Heart right ventricle (tissue), 16 donors: ENCODE data around the gene MYO5B. TPM values are rescaled to one million over a fixed set of nuclear protein-coding genes. Genes with fewer than 3 reads are reported as not detected.

ENCODE experiments used
- ATAC-seq, 8 donors: fragments of 200-7000 bp; cut with Tn5 transposase; one replicate each; pipeline ENCODE4 v1.9.1; 2020; ENCODE audit warnings: mild to moderate bottlenecking in 8 of 8, moderate library complexity in 8 of 8, moderate number of reproducible peaks in 1 of 8
- DNase-seq, 2 donors: peaks; one replicate each; pipeline ENCODE4 v3.0.0-alpha.2; 2020
- H3K27ac ChIP-seq, 10 donors: fragments of 200-600 bp; sonication (generic) in 2 of 10; one replicate each; pipeline versions ENCODE4 v1.5.0 to v1.8.0; 2020 to 2022; ENCODE audit warnings: mild to moderate bottlenecking in 3 of 10
- H3K27me3 ChIP-seq, 7 donors: fragments of 200-600 bp; one replicate each; pipeline ENCODE4 v1.8.0; 2021 to 2022; ENCODE audit warnings: mild to moderate bottlenecking in 2 of 7
- H3K36me3 ChIP-seq, 9 donors: fragments of 200-600 bp; sonication (generic) in 1 of 9; one replicate each; pipeline versions ENCODE4 v1.5.0 to v1.8.0; 2020 to 2022; ENCODE audit warnings: mild to moderate bottlenecking in 2 of 9
- H3K4me1 ChIP-seq, 9 donors: fragments of 200-600 bp; sonication (generic) in 1 of 9; one replicate each; pipeline versions ENCODE4 v1.5.0 to v1.8.0; 2020 to 2022; ENCODE audit warnings: mild to moderate bottlenecking in 4 of 9
- H3K4me3 ChIP-seq, 10 donors: fragments of 200-600 bp; sonication (generic) in 2 of 10; one replicate each; pipeline versions ENCODE4 v1.5.0 to v1.8.0; 2020 to 2022; ENCODE audit warnings: mild to moderate bottlenecking in 7 of 10, moderate library complexity in 2 of 10
- H3K9me3 ChIP-seq, 11 donors: fragments of 200-600 bp in 10 of 11; sonication (generic) in 2 of 11; one replicate each; pipeline versions ENCODE4 v1.5.0 to v1.8.0; 2013 to 2022; ENCODE audit warnings: mild to moderate bottlenecking in 2 of 11, control low read depth in 1 of 11, moderate library complexity in 1 of 11
- WGBS, 2 donors: extraction: QIAGEN DNeasy Blood & Tissue Kit; methylation state at CpG; one replicate each; pipeline ENCODE4 v1.1.7; 2013; ENCODE audit warnings: inconsistent platforms in 1 of 2; 5-methylcytosine and 5-hydroxymethylcytosine counted together
- intact Hi-C, 10 donors: fragments of 100-400 bp; cut with DNase I; formaldehyde crosslinking; loops; one replicate each; pipeline versions ENCODE4 v1.11.1 to v1.14.2; 2022
- polyA plus RNA-seq, 2 donors: library from polyadenylated mRNA; stranded (reverse); fragments of 200-250 nt; gene quantifications; one replicate each; pipeline ENCODE4 v1.2.3, GENCODE V29; 2013
- total RNA-seq, 10 donors: library from RNA; stranded (reverse); fragmentation: NEBNext Ultra II Directional in 3 of 10; extraction: Animal tissue kit (Norgen Biotek cat#: 25700) in 3 of 10; gene quantifications; one replicate each; pipeline versions ENCODE4 v1.2.1 to v1.2.4, GENCODE V29; 2021 to 2023
- TF ChIP-seq, protein P1 (sequence below), 9 donors: fragments of 200-600 bp; sonication (generic) in 2 of 9; IDR thresholded peaks; one replicate each; pipeline versions ENCODE4 v1.5.0 to v1.8.0; 2021 to 2022; ENCODE audit warnings: antibody characterized with exemption in 9 of 9, mild to moderate bottlenecking in 5 of 9, moderate library complexity in 1 of 9
- donor health status: Arrhythmogenic right ventricular cardiomyopathy.
- donor health status: ischemic (EF 13 %, LVEDD 7.1; RV severe dilation, severe dysfunction).
- donor health status: healthy with polysubstance abuse.
- donor health status: DM: no; HTN: yes; CAD: no.
- donor health status: DM: no; HTN: no; CAD: no.
- donor health status: ischemic (EF 25% LVEDD 6.9; RV normal size, moderate dysfunction).
- donor health status: ischemic (EF 25% LVEDD 5.7; RV mildly dilated, moderate dysfunction).
- donor health status: healthy.
- donor health status: DM: yes; HTN: yes; CAD: no.
- donor health status: Ischemic cardiomyopathy.
- donor health status: ischemic (EF 35%, LVEDD 5.7; RV mildly dilated, moderate dysfunction).
- donor health status: nonischemic (EF 11% LVEDD 7.7; RV severe dilation, severe dysfunction).
- donor health status: DM: yes; HTN: yes; CAD: no.
- donor health status: PGD.
- donor health status: ischemic (EF 29% LVEDD 5.4; RV normal size, mild dysfunction).
- donor health status: nonischemic (EF 23%, LVEDD 6.1; RV moderate dilation, normal function).

Gene MYO5B
- total and polyA plus RNA-seq, 12 donors: 0.20 to 3.7 (median 0.93) TPM

DNA sequence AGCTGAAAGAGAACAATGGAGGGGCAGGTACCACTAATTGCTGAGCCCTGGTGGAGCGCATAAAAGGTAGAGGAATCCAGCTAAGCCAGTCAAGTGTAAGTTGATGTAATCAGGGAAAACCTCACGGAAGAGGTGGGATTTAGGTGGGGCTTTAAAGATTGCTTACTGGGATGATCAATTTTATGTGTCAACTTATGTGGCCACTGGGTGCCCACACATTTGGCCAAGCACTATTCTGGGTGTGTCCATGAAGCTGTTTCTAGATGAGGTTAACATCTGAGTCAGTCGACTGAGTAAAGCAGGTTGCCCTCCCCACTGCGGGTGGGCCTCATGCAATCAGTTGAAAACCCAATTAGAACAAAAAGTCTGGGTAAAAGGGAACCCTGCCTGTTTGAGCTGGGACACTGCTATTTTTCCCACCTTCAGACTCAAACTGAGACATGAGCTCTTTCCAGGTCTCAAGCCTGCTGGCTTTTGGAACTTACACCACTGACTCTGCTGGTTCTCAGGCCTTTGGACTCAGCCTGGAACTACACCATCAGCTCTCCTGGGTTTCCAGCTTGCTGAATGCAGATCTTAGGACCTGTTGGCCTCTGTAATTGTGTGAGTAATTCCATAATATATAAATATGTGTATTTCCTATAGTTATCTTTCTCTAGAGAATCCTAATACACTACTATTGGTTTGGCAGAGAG is 67.3 kb downstream of the MYO5B start:
- Histone ChIP-seq H3K9me3 (no peaks in the 10 kb centered on the region), H3K4me1 (no peaks in the 10 kb centered on the region), H3K27ac (no peak overlapping the region), H3K36me3 (no peaks in the 10 kb centered on the region), H3K27me3 (peaks cover 0 to 24% (median 7%) of the 10 kb centered on the region in 7 donors), H3K4me3 (no peak overlapping the region)
- 79 to 97% methylated on average over 4 of the region's 4 CpGs for WGBS, 2 donors
- TF ChIP-seq, protein P1, sequence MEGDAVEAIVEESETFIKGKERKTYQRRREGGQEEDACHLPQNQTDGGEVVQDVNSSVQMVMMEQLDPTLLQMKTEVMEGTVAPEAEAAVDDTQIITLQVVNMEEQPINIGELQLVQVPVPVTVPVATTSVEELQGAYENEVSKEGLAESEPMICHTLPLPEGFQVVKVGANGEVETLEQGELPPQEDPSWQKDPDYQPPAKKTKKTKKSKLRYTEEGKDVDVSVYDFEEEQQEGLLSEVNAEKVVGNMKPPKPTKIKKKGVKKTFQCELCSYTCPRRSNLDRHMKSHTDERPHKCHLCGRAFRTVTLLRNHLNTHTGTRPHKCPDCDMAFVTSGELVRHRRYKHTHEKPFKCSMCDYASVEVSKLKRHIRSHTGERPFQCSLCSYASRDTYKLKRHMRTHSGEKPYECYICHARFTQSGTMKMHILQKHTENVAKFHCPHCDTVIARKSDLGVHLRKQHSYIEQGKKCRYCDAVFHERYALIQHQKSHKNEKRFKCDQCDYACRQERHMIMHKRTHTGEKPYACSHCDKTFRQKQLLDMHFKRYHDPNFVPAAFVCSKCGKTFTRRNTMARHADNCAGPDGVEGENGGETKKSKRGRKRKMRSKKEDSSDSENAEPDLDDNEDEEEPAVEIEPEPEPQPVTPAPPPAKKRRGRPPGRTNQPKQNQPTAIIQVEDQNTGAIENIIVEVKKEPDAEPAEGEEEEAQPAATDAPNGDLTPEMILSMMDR (IDR thresholded peaks at IDR 0.05): no peak
- no peak for ATAC-seq
- DNase-seq: no peak
- intact Hi-C loops: no loop called here

DNA sequence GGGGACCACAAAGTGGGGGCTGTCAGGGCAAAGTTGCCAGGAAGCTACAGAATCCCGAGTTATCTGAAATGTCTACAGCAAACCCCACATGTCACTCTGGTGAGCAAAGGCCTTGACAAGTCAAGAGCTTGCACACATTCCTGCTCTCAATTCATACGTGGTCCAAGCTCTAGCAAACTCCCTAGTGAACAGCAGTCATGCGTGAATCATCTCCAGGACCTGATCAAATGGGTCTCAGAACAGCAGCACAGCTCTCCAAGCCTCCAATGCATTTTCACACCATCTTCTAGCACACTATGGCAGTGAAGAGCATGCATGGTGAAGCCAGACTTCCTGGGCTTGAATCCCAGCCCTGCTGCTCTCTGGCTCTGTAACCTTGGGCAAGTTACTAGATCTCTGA is 68.5 kb downstream of the MYO5B start:
- H3K27me3 ChIP-seq: peaks cover 0 to 16% (median 7%) of the 10 kb centered on the region in 7 donors
- DNase-seq (no peak), ATAC-seq (no peak)
- no peaks in the 10 kb centered on the region for H3K4me1 ChIP-seq
- no peak overlapping the region for H3K27ac ChIP-seq
- TF ChIP-seq, protein P1 (IDR thresholded peaks at IDR 0.05): no peak
- WGBS, 2 donors: 32 to 40% methylated on average over 3 of the region's 3 CpGs
- intact Hi-C loops: no loop called here
- H3K36me3 ChIP-seq: no peaks in the 10 kb centered on the region
- H3K4me3 ChIP-seq: no peak overlapping the region
- H3K9me3 ChIP-seq: no peaks in the 10 kb centered on the region

DNA sequence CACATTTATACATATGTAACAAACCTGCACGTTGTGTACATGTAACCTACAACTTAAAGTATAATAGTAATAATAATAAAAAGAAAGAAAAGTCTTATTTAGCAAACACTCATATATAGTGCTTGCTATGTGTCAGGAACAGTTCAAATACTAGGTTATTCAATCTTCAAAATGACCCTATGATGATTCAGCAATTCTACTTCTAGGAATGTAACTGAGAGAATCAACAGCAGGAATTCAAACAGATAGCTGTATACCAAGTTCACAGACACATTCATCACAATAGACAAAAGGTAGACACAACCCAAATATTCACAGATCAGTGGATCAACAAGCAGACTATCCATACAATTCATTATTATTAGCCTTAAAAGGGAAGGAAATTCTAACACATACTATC is 69.5 kb downstream of the MYO5B start:
- H3K4me3 ChIP-seq: no peak overlapping the region
- TF ChIP-seq, protein P1 (IDR thresholded peaks at IDR 0.05): no peak
- no peaks in the 10 kb centered on the region for H3K9me3 ChIP-seq
- H3K27ac ChIP-seq: no peak overlapping the region
- DNase-seq (no peak), ATAC-seq (no peak)
- H3K4me1 ChIP-seq: no peaks in the 10 kb centered on the region
- 63 to 94% methylated on average over 1 of the region's 1 CpG for WGBS, 2 donors
- no peaks in the 10 kb centered on the region for H3K36me3 ChIP-seq
- H3K27me3 ChIP-seq: peaks cover 0 to 22% (median 6%) of the 10 kb centered on the region in 7 donors
- intact Hi-C loops: no loop called here

DNA sequence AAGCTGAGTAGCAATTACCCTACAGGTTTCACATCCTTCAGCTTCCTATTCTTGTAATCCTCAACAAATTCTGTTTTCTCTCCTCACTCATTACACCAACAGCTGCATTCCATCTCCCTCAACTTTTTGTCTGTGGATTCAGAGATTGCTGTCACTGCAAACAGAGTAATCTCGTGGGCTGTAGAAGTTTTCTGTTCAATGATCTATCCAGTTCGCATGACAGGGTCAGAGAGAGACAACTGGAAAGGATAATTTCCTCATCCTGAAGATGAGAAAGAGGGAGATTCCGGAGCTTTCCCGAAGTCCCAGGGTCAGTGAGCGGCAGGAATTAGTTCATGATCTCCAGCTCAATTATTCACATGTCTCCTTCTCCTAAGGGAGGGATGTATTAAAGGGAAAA is 75.7 kb downstream of the MYO5B start:
- H3K4me1 ChIP-seq: peaks cover 0 to 3% (median 0%) of the 10 kb centered on the region in 9 donors
- 46 to 54% methylated on average over 5 of the region's 5 CpGs for WGBS, 2 donors
- no peak overlapping the region for H3K27ac ChIP-seq
- H3K36me3 ChIP-seq: no peaks in the 10 kb centered on the region
- DNase-seq (no peak), ATAC-seq (no peak)
- TF ChIP-seq, protein P1 (IDR thresholded peaks at IDR 0.05): no peak
- intact Hi-C loops: no loop called here
- H3K27me3 ChIP-seq: peaks cover 0 to 30% (median 16%) of the 10 kb centered on the region in 7 donors
- H3K9me3 ChIP-seq: no peaks in the 10 kb centered on the region
- no peak overlapping the region for H3K4me3 ChIP-seq
